Cerebellar nuclear complex (tissue), 1 donor: ENCODE measurements around the gene ITGA3.
"Not testable (repeated sequence)": the region's sequence is repeated elsewhere in the genome, so short reads cannot be mapped to it uniquely, and the experiment has no call there.

Experiments
- DNase-seq, 2 experiments: peaks; one replicate each; lab custom pipeline; 2025; lab: John Stamatoyannopoulos, UW

ITGA3 gene

GRCh38 chr17:50052822-50053653 lies 2.9 kb upstream of the ITGA3 start:
- DNase-seq, result no peak

GRCh38 chr17:50053654-50053960 lies 2.3 kb upstream of the ITGA3 start:
- no peak for DNase-seq

- peak in 1 of 2 experiments; percentile 28 for DNase-seq
Observed at GRCh38 chr17:50055055-50055425, 870 bp upstream of the ITGA3 start.

- no peak for DNase-seq
Observed at GRCh38 chr17:50056217-50056960, 479 bp downstream of the ITGA3 start.

- no peak for DNase-seq
Observed at GRCh38 chr17:50056961-50057330, 1.0 kb downstream of the ITGA3 start.

GRCh38 chr17:50057521-50057991 lies 1.6 kb downstream of the ITGA3 start:
- DNase-seq, result no peak

GRCh38 chr17:50058296-50058953 lies 2.5 kb downstream of the ITGA3 start:
- DNase-seq, result no peak

- no peak for DNase-seq
Observed at GRCh38 chr17:50059256-50059655, 3.3 kb downstream of the ITGA3 start.

GRCh38 chr17:50059759-50060273 lies 3.9 kb downstream of the ITGA3 start:
- no peak for DNase-seq

GRCh38 chr17:50060951-50061712 lies 5.2 kb downstream of the ITGA3 start:
- no peak for DNase-seq

- DNase-seq, result not testable (repeated sequence)
Observed at GRCh38 chr17:50061713-50062045, 5.8 kb downstream of the ITGA3 start.

- DNase-seq, result no peak
Observed at GRCh38 chr17:50062293-50063243, 6.7 kb downstream of the ITGA3 start.

- DNase-seq, result no peak
Observed at GRCh38 chr17:50063561-50064252, 7.8 kb downstream of the ITGA3 start.

- DNase-seq, result no peak
Observed at GRCh38 chr17:50064253-50065001, 8.5 kb downstream of the ITGA3 start.

GRCh38 chr17:50065056-50065455 lies 9.1 kb downstream of the ITGA3 start:
- DNase-seq, result no peak

- no peak for DNase-seq
Observed at GRCh38 chr17:50066995-50067394, 11.1 kb downstream of the ITGA3 start.

- DNase-seq, result no peak
Observed at GRCh38 chr17:50067996-50068395, 12.1 kb downstream of the ITGA3 start.

- DNase-seq, result no peak
Observed at GRCh38 chr17:50070908-50071680, 15.2 kb downstream of the ITGA3 start.

- DNase-seq, result no peak
Observed at GRCh38 chr17:50071692-50072091, 15.8 kb downstream of the ITGA3 start.
